Gastroesophageal sphincter (tissue), 3 donors: ENCODE results near the gene LST1.

ENCODE experiments used
- CTCF ChIP-seq, 4 experiments: fragments of 200-600 bp in 2 of 4; fragments of 450-650 bp in 2 of 4; sonication (generic) in 1 of 4; IDR thresholded peaks; one replicate each; pipeline ENCODE4 v1.5.1; 2017 to 2019; ENCODE audit warnings: antibody characterized with exemption in 4 of 4, mild to moderate bottlenecking in 2 of 4, moderate library complexity in 2 of 4
- POLR2A ChIP-seq, 2 donors: fragments of 450-650 bp; IDR thresholded peaks; one replicate each; pipeline ENCODE4 v1.6.1; 2017; ENCODE audit warnings: antibody characterized with exemption in 2 of 2, mild to moderate bottlenecking in 2 of 2, moderate library complexity in 1 of 2
- POLR2AphosphoS5 ChIP-seq: sonication (generic); formaldehyde crosslinking; IDR thresholded peaks from one replicate; pipeline ENCODE4 v1.6.1; 2017; ENCODE audit warnings: antibody characterized with exemption

- TF ChIP-seq POLR2AphosphoS5 (no peak), POLR2A (IDR thresholded peaks at IDR 0.05) (no peak), CTCF (IDR thresholded peaks at IDR 0.05) (no peak)
Measured at GRCh38 chr6:31544676-31545075, 41.4 kb upstream of the LST1 start.
